Stimulated activated naive CD4-positive, alpha-beta T cell (primary cell): ENCODE measurements around the gene ALG1.

Source experiments
- DNase-seq, 6 experiments: peaks; one replicate each; lab custom pipeline; 2025; lab: John Stamatoyannopoulos, UW

The ALG1 gene, protein sequence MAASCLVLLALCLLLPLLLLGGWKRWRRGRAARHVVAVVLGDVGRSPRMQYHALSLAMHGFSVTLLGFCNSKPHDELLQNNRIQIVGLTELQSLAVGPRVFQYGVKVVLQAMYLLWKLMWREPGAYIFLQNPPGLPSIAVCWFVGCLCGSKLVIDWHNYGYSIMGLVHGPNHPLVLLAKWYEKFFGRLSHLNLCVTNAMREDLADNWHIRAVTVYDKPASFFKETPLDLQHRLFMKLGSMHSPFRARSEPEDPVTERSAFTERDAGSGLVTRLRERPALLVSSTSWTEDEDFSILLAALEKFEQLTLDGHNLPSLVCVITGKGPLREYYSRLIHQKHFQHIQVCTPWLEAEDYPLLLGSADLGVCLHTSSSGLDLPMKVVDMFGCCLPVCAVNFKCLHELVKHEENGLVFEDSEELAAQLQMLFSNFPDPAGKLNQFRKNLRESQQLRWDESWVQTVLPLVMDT

DNA sequence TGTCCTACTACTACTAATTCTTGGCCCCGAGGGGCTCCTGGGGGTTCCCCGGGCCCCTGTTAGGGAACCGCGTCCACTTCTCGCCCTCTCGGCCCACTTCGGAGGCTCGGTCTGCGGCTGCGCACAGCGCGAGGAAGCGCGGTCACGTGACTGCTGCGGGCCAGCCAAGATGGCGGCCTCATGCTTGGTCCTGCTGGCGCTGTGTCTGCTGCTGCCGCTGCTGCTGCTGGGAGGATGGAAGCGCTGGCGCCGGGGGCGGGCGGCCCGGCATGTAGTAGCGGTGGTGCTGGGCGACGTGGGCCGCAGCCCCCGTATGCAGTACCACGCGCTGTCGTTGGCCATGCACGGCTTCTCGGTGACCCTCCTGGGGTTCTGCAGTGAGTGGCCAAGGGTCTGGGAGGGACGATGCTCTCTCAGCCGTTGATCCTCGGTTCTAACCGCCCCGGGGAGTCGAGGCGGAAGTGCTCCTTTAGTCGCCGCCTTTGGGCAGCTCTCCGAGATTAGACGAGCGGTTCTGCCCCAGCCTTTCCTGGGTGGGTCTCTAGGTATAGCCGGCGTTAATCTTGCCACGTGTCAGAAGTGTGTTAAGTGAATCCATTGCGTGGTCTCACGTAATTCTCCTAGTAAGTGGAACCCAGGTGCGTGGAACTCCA lies at the start of gene ALG1:
Gene ALG1, plus strand, starts transcription at position 163 of the 653 bp plus-strand sequence. Its CDS starts 7 bp downstream, at position 170.
- peak; percentile 74 to 86 (median 84) for DNase-seq

DNA sequence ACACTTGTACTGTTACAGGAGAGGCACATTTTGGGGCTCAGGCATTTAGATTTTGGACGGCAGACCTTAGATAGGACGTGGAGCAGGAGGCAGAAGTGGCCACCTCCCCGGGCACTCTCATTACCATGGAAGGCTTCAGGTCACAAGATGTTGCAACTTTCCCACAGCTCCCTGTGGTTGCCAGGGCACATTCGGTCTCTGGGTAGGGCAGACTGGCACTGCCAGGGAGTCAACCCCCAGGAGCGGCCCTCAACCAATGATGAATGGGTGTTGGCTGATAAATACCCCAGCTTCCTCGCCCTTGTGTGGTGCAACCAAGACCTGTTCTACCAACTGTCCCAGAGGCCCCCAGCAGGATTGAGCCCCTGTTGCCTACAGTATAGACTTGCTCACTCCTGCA lies 49.1 kb upstream of the ALG1 start:
- DNase-seq, result no peak

DNA sequence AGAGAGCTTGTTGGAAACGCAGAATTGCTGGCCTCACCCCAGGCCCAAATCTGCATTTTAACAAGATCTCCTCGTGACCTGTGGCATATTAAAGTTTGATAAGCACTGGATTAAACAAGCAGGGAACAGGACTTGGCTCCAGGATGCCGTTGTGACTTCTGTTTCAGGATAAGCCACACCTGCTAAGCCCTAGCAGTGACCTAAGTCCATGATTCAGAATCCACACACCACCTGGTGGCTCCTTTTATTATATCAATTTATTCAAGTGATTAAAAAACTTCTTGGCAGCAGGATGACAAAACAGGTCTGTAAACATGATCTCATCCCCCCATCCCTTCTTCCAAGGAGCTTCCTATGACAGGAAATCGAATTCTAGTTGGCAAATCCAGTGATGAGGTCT lies 47.0 kb upstream of the ALG1 start:
- DNase-seq, result no peak

DNA sequence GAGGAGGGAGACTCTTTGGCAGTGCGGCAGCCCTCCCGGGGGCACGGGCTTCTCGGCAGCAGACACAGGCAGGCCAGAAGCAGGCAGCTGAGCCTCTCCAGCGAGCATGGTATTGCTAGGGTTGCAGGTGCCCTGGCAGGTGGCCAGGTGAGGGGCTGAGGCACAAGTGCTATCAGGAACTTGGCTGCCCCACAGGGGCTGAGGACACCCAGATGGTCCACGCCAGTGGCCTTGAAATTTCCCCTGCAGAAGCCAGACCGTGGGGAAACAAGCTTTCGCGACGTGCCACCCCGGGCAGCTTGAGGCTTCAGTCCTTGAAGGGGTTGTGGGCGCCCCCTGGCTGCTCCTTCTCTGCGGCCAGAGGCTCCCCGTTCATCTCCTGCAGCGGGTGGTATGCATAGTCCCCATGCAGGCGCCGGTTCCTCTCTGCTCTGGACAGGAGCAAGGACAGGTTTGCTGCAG lies 46.4 kb upstream of the ALG1 start:
- no peak for DNase-seq

DNA sequence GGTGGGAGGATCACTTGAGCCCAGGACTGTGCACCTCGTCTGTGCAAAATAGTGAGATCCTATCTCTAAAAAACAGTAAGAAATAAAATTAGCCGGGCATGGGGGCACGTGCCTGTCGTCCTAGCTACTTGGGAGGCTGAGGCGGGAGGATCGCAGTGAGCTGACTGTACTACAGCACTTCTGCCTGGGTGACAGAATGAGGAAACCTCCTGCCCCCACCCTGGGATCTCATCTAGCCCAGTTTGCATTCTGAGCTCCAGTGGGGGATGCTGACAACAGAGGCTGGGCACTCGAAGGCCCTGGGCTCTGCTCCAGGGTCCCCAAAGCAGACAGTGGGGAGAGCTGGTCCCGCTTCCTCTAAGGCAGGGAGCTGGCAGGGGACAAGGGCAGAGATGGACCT lies 45.0 kb upstream of the ALG1 start:
- no peak for DNase-seq

DNA sequence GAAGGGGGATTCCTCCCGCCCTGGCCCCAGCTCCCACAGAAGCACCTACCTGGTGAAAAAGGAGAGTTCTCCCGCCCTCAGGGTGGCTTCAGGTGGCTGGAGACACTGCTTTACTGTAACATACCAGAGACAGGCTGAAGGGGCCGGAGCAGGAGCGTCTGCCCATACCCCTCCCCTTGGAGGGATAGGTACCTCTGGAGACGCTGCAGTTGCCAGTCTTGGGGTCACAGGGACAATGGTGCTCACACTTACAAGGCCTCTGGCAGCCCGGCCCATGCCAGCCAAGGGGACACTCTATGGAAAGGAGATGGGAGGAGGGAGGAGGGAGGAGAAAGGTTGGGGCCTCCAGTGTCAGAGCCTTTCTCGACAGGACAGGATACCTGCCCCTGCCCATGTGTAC lies 44.6 kb upstream of the ALG1 start:
- no peak for DNase-seq

DNA sequence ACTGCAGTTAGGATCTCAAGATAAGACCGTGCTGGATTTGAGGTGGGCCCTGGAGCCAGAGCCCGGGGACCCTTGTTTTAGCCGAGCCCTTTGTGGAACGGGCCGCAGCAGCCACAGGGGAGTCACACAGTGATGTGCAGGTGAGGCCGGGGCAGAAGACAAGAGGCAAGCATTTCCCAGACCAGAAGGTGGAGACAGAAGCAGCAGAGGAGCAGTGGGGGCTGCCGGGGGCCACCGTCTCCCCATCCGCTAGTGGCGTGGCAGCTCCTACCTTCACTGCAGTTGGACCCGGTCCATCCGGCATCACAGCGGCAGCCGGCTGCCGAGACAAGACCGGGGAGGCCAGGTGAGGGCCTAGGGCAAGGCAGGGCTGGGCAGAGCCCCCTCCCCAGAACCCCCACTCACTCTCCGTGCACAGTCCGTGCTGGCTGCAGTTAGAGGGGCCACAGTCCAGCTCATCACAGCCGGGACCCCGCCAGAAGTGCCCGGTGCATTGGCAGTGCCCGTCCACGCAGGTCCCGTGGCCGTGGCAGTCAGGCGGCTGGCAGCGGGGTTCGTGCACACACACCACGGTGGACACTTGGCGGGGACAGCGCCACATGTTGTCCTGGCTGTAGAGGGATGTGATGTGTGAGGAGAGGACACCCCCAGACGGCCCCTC lies 43.9 kb upstream of the ALG1 start:
- DNase-seq, result no peak

DNA sequence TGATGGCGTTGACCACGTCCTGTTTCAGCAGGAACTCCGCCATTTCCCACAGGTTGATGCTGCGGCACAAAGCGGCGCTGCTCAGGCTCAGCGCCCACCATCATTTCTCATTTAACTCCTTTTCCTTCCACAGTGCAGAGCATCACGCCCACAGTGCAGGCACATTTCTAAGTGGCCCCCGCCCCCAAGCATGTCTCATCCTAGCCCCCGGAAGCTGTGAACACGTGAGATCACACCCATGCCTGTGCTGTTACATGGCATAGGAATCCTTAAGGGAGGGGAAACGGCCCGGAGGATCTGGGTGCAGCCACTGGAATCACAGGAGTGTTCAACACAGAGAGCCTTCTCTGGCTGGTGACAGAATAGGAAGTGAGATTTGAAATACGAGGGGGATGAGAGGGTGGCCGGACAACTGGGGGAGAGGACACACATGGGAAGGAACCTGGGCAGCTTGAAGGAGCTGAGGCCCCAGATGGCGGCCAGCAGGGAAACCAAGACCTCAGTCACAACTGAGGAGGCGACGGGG lies 42.6 kb upstream of the ALG1 start:
- no peak for DNase-seq

DNA sequence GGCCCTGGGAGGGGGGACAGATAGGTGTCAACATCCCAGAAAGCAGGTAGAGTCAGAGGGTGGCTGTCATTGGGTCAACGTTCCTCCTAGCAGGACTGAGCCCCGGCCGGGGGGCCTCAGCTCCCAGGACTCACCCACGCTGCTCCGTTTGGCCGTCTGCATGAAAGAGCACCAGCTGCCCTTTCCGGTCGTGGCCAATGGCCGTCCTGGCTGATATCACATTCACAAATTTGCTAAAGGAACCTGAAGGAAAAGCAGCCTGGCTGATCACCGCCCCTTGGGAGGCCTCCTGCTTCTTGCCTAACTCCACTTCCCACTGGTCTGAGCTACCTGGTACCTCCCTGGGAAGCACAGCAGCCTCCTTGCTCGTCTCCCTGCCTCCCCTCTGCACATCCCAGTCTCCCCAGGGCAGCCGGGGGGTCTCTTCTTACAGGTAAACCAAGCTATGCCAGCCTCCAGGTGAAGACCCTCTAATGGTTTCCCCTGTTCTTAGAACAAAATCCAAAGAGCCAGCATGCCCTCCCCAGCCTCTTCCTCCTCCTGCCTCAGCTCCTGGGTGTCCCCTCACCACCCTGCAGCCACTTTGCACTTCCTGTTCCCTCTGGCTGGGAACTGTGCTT lies 41.3 kb upstream of the ALG1 start:
- no peak for DNase-seq

DNA sequence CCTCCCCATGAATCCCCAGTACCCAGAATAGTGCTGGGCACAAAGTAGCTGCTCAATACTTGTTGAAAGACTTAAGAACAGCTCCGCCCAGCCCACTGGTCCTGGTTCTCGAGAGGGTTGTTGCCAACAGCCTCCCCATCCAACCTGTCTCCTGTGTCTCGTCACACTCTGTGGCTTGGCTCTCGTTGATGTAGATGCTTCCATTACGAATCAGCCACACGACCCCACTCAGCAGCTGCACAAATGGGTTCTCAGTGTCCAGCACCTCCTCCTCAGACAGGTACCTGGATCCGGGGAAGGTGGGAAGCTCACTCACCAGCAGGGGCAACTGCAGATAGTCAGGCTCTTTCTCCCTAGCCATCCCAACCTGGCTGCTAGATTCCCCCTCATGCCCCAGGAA lies 40.0 kb upstream of the ALG1 start:
- no peak for DNase-seq

DNA sequence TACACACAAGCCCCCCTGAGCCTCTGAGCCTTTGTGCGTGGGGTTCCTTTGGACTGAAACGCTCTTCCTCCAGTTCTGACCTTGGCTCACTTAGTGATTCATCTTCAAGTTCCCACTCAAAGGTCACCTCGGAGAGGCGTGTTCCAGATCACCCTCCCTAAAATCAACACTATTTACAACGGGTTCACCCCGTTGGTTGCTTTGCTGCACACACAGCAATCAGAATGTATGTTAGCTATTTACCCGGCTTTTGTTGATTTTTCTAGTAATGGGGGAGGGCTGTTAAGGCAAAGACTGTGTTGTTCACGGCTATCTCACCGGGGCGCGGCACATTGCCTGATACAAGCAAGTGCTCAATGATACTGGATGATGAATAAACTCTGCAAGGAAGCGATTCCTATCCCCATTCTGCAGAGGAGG lies 38.9 kb upstream of the ALG1 start:
- peak in 1 of 6 experiments; percentile 25 for DNase-seq

DNA sequence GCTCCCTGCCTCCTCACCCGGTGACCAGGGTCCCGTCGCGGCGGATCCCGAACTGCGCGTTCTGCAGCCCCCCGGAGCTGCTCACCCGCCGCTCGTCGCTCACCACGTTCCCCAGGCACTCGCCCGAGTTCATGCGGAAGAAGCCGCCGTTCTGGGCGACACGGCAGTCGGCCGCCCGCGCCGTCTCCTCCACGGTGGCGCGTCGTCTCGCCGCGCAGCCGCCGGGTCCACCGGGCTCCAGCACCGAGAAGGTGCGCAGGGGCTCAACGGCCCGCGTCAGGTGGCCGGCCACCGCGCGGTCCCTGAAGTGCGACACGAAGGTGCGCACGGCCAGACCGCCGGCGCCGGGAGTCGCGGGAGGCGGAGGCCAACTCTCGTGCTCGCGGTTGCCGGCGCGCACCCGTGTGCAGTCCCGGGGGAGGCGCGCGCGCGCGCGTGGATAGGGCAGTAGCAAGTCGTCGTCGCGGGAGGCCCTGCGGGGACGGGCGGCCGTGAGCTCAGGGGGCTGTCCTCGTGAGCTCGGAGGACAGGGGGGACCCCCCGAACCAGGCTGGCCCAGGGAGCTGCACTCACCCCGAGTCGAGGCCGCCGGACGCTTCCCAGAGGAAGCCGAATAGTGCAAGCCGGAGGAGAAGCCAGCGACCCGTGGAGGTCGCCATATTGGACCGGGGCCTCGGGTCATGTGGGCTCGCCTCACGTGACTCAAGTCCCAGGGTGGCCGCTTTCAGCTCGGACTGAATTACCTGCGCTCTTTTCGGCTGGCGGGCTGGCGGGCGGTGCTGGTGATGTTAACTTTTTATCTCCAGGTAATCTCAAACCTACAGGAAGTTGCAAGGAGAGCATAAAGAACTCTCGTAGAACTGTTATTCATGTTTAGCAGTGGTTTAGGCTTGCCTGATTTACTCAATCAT lies 38.1 kb upstream of the ALG1 start, which contains the start of gene NAGPA:
Gene NAGPA, minus strand, starts transcription at position 680 of the 911 bp plus-strand sequence. Its CDS starts 21 bp downstream, at position 659.
- peak; percentile 74 to 93 (median 82) for DNase-seq

DNA sequence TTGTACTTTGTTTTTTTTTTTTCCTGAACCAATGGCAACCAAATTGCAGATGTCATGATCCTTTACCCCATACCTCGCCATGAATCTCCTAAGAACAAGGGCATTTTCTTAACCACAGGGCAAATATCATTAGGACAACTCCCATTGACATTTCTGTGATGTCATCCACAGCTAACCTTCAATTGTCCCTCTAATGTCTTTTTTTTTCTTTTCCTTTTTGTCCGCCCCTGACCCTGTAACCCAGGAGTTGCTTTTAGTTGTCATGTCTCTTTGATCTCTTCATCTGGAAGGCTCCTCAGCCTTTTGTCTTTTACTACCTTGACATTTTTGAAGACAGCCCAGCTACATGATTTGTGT lies 37.5 kb upstream of the ALG1 start:
- no peak for DNase-seq

DNA sequence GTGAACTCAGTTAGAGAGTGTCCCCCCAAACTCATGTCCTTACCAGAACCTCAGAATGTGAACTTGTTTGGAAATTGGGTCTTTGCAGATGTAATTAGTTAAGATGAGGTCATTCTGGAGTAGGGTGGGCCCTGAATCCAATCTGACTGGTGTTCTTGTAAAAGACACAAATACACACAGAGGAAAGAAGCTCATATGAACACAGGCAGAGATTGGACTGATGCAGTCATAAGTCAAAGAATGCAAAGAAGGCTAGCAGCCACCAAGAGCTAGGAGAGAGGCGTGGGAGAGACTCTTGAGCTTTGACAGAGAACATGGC lies 35.8 kb upstream of the ALG1 start:
- DNase-seq, result no peak

DNA sequence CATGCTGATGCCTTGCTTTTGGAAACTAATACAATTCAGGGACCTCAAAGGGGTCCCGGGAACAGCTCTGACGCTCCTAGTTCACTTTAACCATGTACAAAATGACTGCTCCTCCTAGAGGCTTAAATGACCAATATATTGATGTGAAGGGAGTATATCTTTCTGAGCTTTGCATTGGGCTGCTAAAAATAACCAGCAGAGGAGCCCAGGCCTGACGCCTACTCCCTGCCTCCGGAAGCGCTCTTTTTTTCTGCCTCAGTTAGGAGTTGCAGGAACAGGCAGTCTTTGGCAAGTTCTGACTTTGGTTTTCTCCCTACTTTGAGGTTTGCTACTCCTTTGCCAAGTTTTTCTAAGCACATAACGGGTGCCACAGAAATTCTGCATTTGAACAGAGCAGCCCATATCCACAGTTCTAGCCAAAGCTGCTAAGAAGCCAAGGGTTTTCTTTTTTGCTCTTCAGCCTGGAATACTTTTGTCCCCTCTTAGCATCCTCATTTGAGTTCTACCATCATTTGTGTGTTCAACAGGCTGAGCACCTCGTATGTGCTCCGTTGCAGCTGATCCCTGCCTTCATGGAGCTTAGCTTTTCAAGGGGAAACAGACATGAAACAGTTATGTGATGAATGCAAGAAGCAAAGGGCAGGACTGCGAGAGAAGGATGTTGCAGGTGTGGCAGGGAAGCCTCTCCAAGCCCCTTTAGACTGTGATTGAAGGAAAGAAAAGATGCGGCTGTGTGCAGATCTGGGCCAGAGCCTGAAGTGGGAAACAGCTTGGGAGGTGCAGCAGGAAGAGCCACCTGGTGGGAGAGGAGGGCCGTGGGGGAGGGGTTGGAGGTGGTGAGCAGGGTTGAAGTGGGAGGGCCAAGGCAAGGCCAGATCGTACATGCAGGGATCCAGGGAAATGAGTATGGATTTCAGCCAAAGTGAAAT lies 35.2 kb upstream of the ALG1 start:
- DNase-seq, result no peak

DNA sequence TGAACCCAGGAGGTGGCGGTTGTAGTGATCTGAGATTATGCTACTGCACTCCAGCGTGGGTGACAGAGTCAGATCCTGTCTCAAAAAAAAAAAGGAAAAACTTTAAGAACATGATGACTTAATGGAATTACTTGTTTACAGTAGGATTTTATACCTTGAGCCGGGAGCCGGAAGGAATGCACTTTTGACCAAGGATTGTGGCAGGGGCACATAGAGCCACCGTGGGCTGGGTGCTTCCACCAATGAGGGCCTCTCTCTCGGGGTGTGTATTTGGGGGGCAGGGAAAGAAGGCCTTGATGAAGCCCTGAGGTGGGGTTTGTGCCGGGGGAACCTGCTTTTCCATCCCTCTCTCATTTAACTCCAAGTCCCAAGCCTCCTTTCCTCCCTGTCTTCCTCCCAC lies 31.2 kb upstream of the ALG1 start:
- no peak for DNase-seq

DNA sequence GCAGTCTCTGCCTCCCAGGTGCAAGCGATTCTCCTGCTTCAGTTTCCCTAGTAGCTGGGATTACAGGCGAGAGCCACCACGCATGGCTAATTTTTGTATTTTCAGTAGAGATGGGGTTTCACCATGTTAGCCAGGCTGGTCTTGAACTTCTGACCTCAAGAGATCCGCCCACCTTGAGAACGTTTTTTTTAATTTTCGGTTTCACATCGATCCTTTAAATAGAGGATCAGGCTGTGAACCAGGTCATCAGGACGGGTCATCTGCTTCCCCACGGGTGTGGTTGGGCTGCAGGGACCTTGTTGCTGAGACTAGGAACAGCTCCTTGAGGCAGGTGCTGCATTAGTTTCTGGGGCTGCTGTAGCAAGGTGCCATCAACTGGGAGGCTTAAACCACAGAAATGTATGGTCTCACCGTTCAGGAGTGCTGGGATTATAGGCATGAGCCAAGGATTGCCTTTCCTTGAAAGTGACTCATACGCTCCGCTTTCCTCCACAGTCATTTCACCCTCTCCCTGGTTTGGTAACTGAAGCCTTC lies 30.0 kb upstream of the ALG1 start:
- no peak for DNase-seq

DNA sequence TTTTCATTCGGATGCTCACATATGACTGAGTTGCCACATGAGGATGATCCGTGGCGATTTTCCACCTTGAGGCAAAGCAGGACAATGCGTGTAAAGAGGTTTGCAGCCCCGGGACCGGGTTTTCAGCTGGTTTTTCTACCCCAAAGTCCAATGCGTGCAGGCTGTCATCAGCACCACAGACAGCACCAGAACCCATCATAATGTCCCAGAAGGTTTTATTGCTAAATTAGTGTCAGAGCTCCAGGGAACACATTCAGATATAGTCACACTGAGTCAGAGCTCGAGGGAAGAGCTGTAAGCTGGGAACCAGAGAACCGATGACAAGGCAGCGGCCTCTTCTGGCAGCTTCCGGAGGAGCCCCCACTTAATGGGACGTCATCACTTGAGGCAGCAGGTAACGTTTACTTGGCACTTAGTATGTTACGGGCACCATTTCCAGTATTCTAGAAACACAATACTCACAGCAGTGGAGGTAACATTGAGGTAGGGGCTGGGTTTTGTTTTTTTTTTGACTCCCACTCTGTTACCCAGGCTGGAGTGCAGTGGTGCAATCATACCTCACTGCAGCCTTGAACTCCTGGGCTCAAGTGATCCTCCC lies 29.0 kb upstream of the ALG1 start:
- no peak for DNase-seq

DNA sequence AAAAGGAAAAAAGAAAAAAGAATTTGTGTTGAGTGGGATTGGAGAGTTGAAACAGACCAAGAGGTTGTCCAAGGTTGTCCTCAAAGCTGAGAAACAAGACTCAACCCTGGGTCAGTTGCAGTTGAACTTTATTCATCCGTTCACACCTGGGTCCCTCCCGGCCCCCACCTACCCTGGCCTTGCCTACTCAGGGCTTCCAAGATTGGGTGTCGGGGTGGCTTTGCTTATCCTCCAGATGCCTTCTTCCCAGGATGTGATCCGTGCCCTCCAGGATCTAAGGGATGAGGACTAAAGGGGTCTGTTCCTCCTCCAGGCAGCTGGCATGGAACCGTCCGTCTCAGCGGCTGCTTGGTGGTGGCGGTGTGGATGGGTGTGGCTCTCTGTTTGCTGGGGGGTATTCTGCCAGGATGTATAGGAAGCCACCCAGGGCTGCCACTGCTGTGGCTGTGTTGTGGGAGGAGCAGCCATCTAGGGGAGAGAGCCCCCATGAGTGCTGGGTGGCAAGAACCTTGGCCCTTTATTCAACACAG lies 27.6 kb upstream of the ALG1 start:
- DNase-seq, result no peak
